Non-pigmented ciliary epithelial cell (primary cell): ENCODE measurements around the gene DOK4.
"Not testable (repeated sequence)": the region's sequence is repeated elsewhere in the genome, so short reads cannot be mapped to it uniquely, and the experiment has no call there.

ENCODE experiments used
- DNase-seq: peaks from one replicate; pipeline ENCODE4 v3.0.0-alpha.2; 2010; ENCODE audit warnings: low read depth

DOK4 gene

GRCh38 chr16:57501492-57501891 is 15.2 kb upstream of the DOK4 start:
- no peak for DNase-seq

GRCh38 chr16:57500578-57501111 is 14.4 kb upstream of the DOK4 start:
- DNase-seq = no peak

GRCh38 chr16:57499941-57500340 is 13.6 kb upstream of the DOK4 start:
- DNase-seq = not testable (repeated sequence)

GRCh38 chr16:57498031-57498430 is 11.7 kb upstream of the DOK4 start:
- no peak for DNase-seq

- DNase-seq = no peak
Observed at GRCh38 chr16:57497121-57497520, 10.8 kb upstream of the DOK4 start.

GRCh38 chr16:57493767-57494166 is 7.5 kb upstream of the DOK4 start:
- DNase-seq = no peak

- no peak for DNase-seq
Observed at GRCh38 chr16:57489229-57489628, 2.9 kb upstream of the DOK4 start.

- no peak for DNase-seq
Observed at GRCh38 chr16:57486858-57487834, 853 bp upstream of the DOK4 start.

GRCh38 chr16:57485091-57485915 is 990 bp downstream of the DOK4 start:
- DNase-seq = no peak

GRCh38 chr16:57484515-57485005 is 1.7 kb downstream of the DOK4 start:
- DNase-seq = no peak

GRCh38 chr16:57483725-57484514 is 2.4 kb downstream of the DOK4 start:
- no peak for DNase-seq

- DNase-seq = no peak
Observed at GRCh38 chr16:57482845-57483545, 3.3 kb downstream of the DOK4 start.

GRCh38 chr16:57481421-57481820 is 4.9 kb downstream of the DOK4 start:
- no peak for DNase-seq

GRCh38 chr16:57480754-57481230 is 5.5 kb downstream of the DOK4 start:
- no peak for DNase-seq

- DNase-seq = no peak
Observed at GRCh38 chr16:57479976-57480753, 6.1 kb downstream of the DOK4 start.

GRCh38 chr16:57479205-57479975 is 6.9 kb downstream of the DOK4 start:
- DNase-seq = no peak

GRCh38 chr16:57478396-57479204 is 7.7 kb downstream of the DOK4 start:
- no peak for DNase-seq

- no peak for DNase-seq
Observed at GRCh38 chr16:57477531-57478202, 8.6 kb downstream of the DOK4 start.
